AG09309 (cell line): ENCODE results near the gene ZNF138.
"Not testable (repeated sequence)": the region's sequence is repeated elsewhere in the genome, so short reads cannot be mapped to it uniquely, and the experiment has no call there.

ENCODE experiments used
- DNase-seq: peaks from one replicate; pipeline ENCODE4 v3.0.0-alpha.2; 2010; ENCODE audit warnings: low read depth
- H3K4me3 ChIP-seq: 2 replicates; pipeline ENCODE4 v1.5.1; 2011; ENCODE audit warnings: mild to moderate bottlenecking, low read depth, low read length, moderate library complexity; ENCODE audit not compliant: control insufficient read depth
- CTCF ChIP-seq: IDR thresholded peaks from 2 replicates; pipeline ENCODE4 v1.5.1; 2011; ENCODE audit warnings: mild to moderate bottlenecking, low read depth, low read length, inconsistent platforms; ENCODE audit not compliant: insufficient read depth, control insufficient read depth; ENCODE audit errors: missing control alignments

ZNF138 gene

GRCh38 chr7:64774204-64774842 lies 19.9 kb upstream of the ZNF138 start:
- TF ChIP-seq CTCF = no peak
- DNase-seq = no peak
- no peak overlapping the region for H3K4me3 ChIP-seq

GRCh38 chr7:64775289-64775688 lies 18.9 kb upstream of the ZNF138 start:
- no peak overlapping the region for H3K4me3 ChIP-seq
- TF ChIP-seq CTCF = no peak
- no peak for DNase-seq

- H3K4me3 ChIP-seq, DNase-seq: not testable (repeated sequence)
These were observed 9.4 kb upstream of the ZNF138 start for GRCh38 chr7:64784842-64785241.

GRCh38 chr7:64787295-64787694 lies 6.9 kb upstream of the ZNF138 start:
- no peak overlapping the region for H3K4me3 ChIP-seq
- no peak for DNase-seq
- TF ChIP-seq CTCF = no peak

- not testable (repeated sequence) for H3K4me3 ChIP-seq, DNase-seq
These were observed 5.0 kb upstream of the ZNF138 start for GRCh38 chr7:64789241-64789640.

- TF ChIP-seq CTCF = no peak
- H3K4me3 ChIP-seq = no peak overlapping the region
- DNase-seq = no peak
These were observed 997 bp upstream of the ZNF138 start for GRCh38 chr7:64793106-64793755.

- H3K4me3 ChIP-seq = peak overlapping the region; percentile 65
- DNase-seq = no peak
- TF ChIP-seq CTCF = no peak
These were observed 948 bp downstream of the ZNF138 start for GRCh38 chr7:64795176-64795575.

GRCh38 chr7:64799169-64799568 lies 4.9 kb downstream of the ZNF138 start:
- H3K4me3 ChIP-seq, DNase-seq: not testable (repeated sequence)
